ENCODE data around the gene CDK5R1. TPM values are rescaled to one million over a fixed set of nuclear protein-coding genes. Genes with fewer than 3 reads are reported as not detected.
A peak's percentile ranks its signal among the peaks of the same experiment; 100 is the strongest.

The CDK5R1 gene
- polyA plus RNA-seq, 12 donors = 6.5 to 11.8 (median 9.1) TPM; not detected in 1

GRCh38 chr17:32464374-32464773, 22.4 kb upstream of the CDK5R1 start:
- no peak for DNase-seq

- DNase-seq = no peak
Measured at GRCh38 chr17:32467949-32468348, 18.8 kb upstream of the CDK5R1 start.

GRCh38 chr17:32470405-32471167, 16.2 kb upstream of the CDK5R1 start:
- DNase-seq = no peak

GRCh38 chr17:32471652-32472051, 15.1 kb upstream of the CDK5R1 start:
- DNase-seq = no peak

GRCh38 chr17:32475258-32475657, 11.5 kb upstream of the CDK5R1 start:
- no peak for DNase-seq

GRCh38 chr17:32477220-32477619, 9.6 kb upstream of the CDK5R1 start:
- no peak for DNase-seq

DNA sequence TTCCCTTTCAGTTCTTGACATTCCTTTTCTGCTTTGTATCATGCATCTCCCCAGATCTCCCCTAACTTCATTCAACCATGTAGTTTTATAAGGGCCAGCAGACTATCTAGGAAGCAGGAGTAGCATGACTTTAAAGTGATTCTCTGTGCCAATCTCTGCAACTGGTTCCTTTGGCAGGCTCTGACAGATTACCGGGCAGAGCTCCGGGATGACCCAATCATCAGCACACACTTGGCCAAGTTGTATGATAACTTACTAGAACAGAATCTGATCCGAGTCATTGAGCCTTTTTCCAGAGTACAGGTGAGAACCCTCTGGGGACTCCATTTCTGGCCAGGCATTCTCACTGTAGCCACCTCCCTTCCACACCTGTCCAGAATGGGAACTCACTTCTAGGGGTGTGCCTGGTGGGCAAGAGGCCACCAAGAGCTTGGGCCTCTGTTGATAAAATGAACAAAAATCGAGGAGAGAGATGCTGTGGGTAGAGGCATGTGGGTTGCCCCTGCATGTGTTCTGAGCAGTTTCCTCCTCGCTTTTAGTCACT, 7.6 kb upstream of the CDK5R1 start:
- no peak for DNase-seq

- no peak for DNase-seq
Measured at GRCh38 chr17:32481193-32481592, 5.6 kb upstream of the CDK5R1 start.

- no peak for DNase-seq
Measured at GRCh38 chr17:32482568-32483320, 4.0 kb upstream of the CDK5R1 start.

DNA sequence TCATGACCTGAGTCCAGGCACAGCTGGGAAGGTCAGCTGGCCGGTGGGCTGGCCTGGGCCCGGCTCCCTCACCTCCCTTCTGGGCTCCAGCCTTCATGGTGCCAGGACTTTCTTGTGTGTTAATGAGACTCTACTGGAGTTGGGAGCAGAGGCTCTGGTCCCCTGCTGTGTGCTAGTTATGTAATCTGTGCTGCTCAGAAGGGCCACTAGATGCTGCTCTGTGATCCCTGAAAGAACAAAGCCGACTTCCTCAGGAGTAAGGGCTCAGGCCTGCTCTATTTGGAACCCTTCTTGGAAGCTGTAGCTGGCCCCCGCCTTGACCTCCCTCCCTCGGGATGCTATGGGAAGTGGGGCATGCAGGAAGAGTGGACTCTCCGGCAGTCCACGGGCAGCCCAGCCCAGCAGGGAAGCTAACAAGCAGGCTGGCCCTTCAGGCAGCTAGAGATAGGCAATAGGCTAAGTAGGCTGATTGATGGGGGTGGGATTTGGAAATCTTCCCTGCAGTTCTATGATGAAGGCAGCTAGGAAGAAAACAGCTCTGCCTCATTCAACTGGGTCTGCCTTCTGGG, 3.3 kb upstream of the CDK5R1 start:
- DNase-seq = peak; percentile 81

DNA sequence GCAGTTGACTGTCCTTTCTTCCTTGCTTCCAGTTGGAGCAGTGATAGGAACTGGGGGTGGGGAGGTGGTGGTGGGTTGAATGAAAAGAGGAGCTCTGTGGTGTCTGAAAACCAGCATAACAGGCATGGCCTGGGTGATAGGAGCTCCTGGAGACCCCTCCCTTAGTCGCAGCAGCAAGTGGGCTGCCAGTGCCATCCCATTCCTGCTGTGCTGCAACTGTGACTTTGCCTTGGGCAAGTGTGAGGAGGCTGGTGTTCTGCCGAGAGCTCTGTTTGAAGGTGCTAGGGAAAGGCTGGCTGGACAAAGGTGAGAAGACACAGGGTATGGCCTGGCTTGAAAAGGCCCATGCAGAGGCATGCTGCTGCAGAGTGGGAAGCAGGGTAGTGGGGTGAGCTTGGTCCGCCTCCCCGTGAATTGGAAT, 2.7 kb upstream of the CDK5R1 start:
- no peak for DNase-seq

- DNase-seq = no peak
Measured at GRCh38 chr17:32484628-32485027, 2.2 kb upstream of the CDK5R1 start.

DNA sequence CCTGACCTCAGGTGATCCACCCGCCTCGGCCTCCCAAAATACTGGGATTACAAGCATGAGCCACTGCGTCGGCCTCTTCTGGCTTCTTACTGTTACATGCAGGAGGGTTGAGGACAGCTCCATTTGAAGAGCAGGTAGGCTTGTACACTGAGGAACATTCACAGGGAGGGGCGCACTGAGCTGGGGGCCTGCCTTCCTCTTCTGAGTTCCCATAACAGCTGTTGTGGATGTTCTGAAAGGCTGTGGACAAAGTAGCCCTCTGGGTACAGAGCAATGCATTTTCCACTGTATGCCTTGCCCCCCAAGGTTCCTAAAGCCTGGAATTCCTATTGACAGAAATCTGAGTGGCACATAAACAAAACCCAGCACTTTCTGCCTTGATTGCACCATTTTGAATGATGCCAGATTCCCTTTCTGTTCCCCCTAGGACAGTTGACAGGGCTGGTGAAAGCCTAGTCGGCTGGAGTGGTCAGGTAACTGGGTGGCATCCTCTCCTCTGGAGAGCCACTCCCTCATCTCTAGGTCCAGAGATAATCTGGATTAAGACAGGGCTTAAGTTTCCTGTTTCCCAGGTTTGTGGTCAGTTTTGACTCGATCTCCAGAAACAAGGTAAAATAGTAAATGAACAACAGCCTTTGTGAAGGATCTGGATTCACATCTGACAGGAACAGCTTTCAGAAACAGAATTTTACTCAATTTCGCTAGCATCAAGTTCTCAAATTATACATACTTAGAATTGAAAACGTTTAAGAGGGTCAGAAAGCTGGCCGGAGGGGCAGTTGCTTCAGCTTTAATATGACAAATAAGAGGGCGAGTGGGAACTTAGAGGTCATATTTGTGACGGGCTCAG, 1.3 kb upstream of the CDK5R1 start:
- DNase-seq = no peak

DNA sequence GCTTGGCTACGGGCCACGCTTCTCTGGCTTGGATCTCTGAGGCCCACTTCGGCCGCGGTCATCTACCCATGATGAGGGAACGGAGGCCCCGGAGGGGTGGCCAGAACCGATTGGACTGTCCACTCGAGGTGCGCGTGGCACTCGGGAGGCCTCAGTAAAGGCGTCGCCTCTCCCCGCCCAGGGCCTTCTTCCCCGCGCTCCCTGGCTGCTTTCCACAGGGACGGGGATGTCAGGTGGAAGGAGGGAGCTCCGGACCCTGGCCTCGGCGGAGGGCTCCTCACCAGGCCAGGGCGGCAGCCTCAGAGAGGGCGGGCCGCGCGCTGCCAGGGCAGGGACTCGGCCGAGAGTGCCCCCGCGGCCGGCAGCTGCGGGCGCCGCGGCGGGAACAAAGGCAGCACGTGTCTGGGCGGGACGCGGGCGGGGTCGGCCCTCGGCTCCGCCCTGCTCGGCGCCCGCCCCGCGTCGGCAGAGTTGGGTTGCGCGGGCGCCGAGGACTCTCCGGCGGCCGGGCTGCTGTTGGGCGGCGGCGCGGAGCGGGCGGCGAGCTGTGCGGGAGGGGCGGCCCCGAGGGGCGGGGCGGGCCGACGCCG, 587 bp upstream of the CDK5R1 start:
- peak; percentile 49 for DNase-seq

- DNase-seq = no peak
Measured at GRCh38 chr17:32487473-32488176, 832 bp downstream of the CDK5R1 start.

GRCh38 chr17:32488177-32488542, 1.4 kb downstream of the CDK5R1 start:
- no peak for DNase-seq

GRCh38 chr17:32488604-32489180, 1.9 kb downstream of the CDK5R1 start:
- DNase-seq = no peak

GRCh38 chr17:32489320-32490100, 2.7 kb downstream of the CDK5R1 start:
- no peak for DNase-seq

GRCh38 chr17:32490101-32490482, 3.3 kb downstream of the CDK5R1 start:
- no peak for DNase-seq
